NCI-H128 (cell line): Measurements from ENCODE around the gene GABRG3.
A peak's percentile ranks its signal among the peaks of the same experiment; 100 is the strongest.

Experiments
- DNase-seq: peaks from one replicate; lab custom pipeline; 2025; ENCODE audit not compliant: unreplicated experiment; lab: John Stamatoyannopoulos, UW

GABRG3 gene

GRCh38 chr15:27238209-27238608 lies 267.2 kb downstream of the GABRG3 start:
- DNase-seq = no peak

- no peak for DNase-seq
Observed at GRCh38 chr15:27238707-27239423, 267.9 kb downstream of the GABRG3 start.

- DNase-seq = no peak
Observed at GRCh38 chr15:27241943-27242342, 271.0 kb downstream of the GABRG3 start.

- no peak for DNase-seq
Observed at GRCh38 chr15:27244047-27244446, 273.1 kb downstream of the GABRG3 start.

GRCh38 chr15:27248251-27248650 lies 277.3 kb downstream of the GABRG3 start:
- DNase-seq = no peak

GRCh38 chr15:27249046-27249759 lies 278.2 kb downstream of the GABRG3 start:
- no peak for DNase-seq

GRCh38 chr15:27249760-27250109 lies 278.8 kb downstream of the GABRG3 start:
- no peak for DNase-seq

GRCh38 chr15:27250223-27250622 lies 279.2 kb downstream of the GABRG3 start:
- peak; percentile 34 for DNase-seq

GRCh38 chr15:27254055-27254454 lies 283.1 kb downstream of the GABRG3 start:
- DNase-seq = no peak

- no peak for DNase-seq
Observed at GRCh38 chr15:27254801-27255200, 283.8 kb downstream of the GABRG3 start.

GRCh38 chr15:27256446-27256845 lies 285.5 kb downstream of the GABRG3 start:
- DNase-seq = no peak

- no peak for DNase-seq
Observed at GRCh38 chr15:27258287-27258686, 287.3 kb downstream of the GABRG3 start.

GRCh38 chr15:27260523-27260922 lies 289.5 kb downstream of the GABRG3 start:
- DNase-seq = peak; percentile 9

GRCh38 chr15:27268923-27269322 lies 297.9 kb downstream of the GABRG3 start:
- no peak for DNase-seq

- no peak for DNase-seq
Observed at GRCh38 chr15:27271258-27271657, 300.3 kb downstream of the GABRG3 start.

- no peak for DNase-seq
Observed at GRCh38 chr15:27272427-27272826, 301.4 kb downstream of the GABRG3 start.

- DNase-seq = no peak
Observed at GRCh38 chr15:27273506-27273905, 302.5 kb downstream of the GABRG3 start.

GRCh38 chr15:27278761-27279160 lies 307.8 kb downstream of the GABRG3 start:
- no peak for DNase-seq

GRCh38 chr15:27292641-27293040 lies 321.7 kb downstream of the GABRG3 start:
- DNase-seq = no peak

- no peak for DNase-seq
Observed at GRCh38 chr15:27293607-27294006, 322.6 kb downstream of the GABRG3 start.

GRCh38 chr15:27317736-27318135 lies 346.8 kb downstream of the GABRG3 start:
- no peak for DNase-seq

- no peak for DNase-seq
Observed at GRCh38 chr15:27323801-27324200, 352.8 kb downstream of the GABRG3 start.
